ENCODE results near the gene GNPNAT1.

GNPNAT1 gene

DNA sequence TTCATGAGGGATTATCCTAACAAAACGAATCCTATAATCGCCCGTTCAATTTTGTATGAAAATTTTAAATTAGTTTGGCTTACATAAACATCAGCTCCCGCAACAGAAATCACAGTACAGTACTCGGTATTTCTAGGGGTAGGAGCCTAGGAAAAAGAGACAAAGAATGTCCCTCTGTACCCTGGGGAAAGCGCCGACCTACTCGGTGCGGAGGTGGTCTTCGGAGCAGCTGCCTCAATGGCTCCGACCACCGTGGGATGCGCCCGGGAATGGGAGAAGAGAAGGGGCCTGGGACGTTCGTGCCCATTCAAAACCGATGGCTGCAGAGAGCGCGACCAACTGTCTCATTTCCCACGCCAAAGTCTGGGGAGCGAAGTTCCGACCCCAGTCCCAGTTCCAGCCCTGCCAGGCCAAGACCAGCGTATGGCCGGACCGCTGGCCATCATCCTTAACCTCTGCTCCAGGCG, 618 bp downstream of the GNPNAT1 start:
- H3K4me3 ChIP-seq (ENCODE audit: low read depth, low read length): peak overlapping the region; percentile 74
- no peak for DNase-seq (ENCODE audit: low read depth)
- TF ChIP-seq, protein P1, sequence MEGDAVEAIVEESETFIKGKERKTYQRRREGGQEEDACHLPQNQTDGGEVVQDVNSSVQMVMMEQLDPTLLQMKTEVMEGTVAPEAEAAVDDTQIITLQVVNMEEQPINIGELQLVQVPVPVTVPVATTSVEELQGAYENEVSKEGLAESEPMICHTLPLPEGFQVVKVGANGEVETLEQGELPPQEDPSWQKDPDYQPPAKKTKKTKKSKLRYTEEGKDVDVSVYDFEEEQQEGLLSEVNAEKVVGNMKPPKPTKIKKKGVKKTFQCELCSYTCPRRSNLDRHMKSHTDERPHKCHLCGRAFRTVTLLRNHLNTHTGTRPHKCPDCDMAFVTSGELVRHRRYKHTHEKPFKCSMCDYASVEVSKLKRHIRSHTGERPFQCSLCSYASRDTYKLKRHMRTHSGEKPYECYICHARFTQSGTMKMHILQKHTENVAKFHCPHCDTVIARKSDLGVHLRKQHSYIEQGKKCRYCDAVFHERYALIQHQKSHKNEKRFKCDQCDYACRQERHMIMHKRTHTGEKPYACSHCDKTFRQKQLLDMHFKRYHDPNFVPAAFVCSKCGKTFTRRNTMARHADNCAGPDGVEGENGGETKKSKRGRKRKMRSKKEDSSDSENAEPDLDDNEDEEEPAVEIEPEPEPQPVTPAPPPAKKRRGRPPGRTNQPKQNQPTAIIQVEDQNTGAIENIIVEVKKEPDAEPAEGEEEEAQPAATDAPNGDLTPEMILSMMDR (IDR thresholded peaks at IDR 0.05; ENCODE audit: control insufficient read depth, extremely low read depth, insufficient read depth): no peak

DNA sequence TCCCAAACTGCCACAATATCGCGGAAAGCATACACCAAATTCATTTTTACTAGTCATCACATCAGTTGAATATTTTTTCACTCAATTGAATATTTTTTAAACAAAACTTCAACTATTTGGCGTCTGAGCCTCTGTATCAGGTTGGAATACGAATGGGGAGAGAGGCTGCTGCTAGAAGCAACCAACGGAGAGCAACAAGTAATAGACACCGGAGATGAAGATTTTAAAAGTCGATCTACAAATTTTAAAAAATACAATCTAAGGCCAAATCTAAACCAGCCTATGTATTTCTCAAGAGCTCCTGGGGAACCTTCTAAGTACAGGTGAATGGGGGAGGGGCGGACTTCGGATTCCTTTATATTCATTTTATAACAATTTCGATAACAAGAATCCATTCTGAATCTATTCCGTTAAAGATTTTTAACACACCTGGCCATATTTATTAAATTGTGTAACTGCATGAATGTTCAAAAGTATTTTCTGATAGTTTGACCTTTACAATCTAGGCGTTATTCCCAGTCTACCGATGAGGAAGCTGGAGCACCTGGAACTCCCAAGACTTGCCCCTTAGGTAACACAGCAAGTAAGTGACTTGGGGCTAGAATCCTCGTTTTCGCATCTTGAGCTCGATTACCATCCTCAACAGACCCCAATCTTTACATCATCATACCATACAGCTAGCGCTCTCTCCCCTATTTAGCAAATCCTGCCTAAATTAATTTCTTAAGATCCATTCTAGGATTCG, 1.2 kb downstream of the GNPNAT1 start:
- TF ChIP-seq, protein P1 (IDR thresholded peaks at IDR 0.05; ENCODE audit: control insufficient read depth, extremely low read depth, insufficient read depth): no peak
- no peak for DNase-seq (ENCODE audit: low read depth)
- peak overlapping the region; percentile 74 for H3K4me3 ChIP-seq (ENCODE audit: low read depth, low read length)

DNA sequence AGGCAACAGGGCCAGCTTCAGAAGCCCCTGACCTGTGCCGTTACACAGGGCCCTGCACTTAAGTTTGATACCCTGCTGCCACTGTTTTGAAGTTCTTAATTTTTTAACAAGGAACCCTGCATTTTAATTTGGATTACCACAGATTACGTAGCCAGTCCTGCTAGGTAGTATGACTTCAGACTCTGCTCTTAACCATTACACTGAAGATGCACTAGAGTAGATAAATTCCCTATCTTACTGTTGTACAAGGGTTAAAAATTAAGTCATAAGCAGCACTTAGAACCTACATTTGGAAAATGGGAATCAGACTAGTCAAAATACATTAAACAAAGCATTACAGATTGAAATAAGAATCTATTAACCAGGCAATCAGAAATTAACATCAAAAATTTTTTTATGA, 2.3 kb downstream of the GNPNAT1 start:
- peak overlapping the region; percentile 74 for H3K4me3 ChIP-seq (ENCODE audit: low read depth, low read length)
- DNase-seq (ENCODE audit: low read depth): no peak
- TF ChIP-seq, protein P1 (IDR thresholded peaks at IDR 0.05; ENCODE audit: control insufficient read depth, extremely low read depth, insufficient read depth): no peak

DNA sequence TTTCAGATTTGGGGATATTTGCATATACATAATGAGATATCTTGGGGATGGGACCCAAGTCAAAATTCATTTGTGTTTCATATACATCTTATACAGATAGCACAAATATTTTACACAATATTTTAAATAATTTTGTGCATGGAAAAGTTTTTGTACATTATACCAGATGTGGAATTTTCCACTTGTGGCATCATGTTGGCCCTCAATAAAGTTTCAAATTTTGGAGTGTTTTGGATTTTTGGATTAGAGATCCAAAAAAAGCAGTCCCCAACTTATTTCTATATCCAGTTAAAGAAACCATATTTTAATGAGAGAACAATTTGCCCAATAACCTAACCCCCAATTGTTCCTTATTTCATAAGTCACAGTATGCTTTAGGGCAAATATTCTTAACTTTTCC, 4.5 kb downstream of the GNPNAT1 start:
- DNase-seq (ENCODE audit: low read depth): no peak
- TF ChIP-seq, protein P1 (IDR thresholded peaks at IDR 0.05; ENCODE audit: control insufficient read depth, extremely low read depth, insufficient read depth): no peak

DNA sequence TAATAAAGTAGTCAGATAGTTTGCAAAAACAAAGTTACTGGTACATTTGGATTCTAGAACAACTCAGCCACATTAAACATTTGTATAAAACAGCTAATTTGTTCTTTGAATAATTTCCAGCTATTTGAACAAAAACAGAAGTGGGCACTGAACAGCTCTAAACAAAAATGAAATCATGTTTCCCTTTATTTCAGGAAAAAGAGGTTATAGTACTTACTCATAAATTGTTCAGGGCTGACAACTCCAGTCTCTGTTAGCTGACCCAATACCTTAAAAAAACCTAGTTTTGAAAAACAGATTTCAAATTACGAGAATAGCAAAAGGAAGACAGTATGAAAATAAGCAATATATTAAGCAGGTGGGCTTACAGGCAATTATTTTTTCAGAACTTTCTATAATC, 8.2 kb downstream of the GNPNAT1 start:
- no peak overlapping the region for H3K4me3 ChIP-seq (ENCODE audit: low read depth, low read length)
- TF ChIP-seq, protein P1 (IDR thresholded peaks at IDR 0.05; ENCODE audit: control insufficient read depth, extremely low read depth, insufficient read depth): no peak
- no peak for DNase-seq (ENCODE audit: low read depth)

More for the DNA sequence above, 4.5 kb downstream of the GNPNAT1 start:
- H3K4me3 ChIP-seq (ENCODE audit: low read depth, low read length): no peak overlapping the region

DNA sequence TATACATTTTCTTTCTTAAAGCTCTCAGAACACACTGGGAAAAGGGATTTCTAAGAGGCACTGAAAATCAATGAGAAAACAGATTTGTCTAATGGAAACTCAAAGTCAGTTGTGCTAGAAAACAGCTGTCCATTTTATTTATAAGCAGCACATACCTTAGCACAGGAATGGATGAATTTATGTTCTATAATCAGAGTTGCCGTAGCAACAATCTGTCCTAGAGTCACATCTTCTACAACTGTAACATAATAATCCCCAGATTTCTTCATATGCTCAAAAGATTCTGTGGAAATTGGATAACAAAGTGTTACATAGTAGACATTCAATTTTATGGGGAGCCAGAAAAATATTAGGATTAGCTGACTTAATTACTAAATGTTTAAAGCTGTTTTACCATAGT, 9.8 kb downstream of the GNPNAT1 start:
- TF ChIP-seq, protein P1 (IDR thresholded peaks at IDR 0.05; ENCODE audit: control insufficient read depth, extremely low read depth, insufficient read depth): no peak
- DNase-seq (ENCODE audit: low read depth): no peak
- H3K4me3 ChIP-seq (ENCODE audit: low read depth, low read length): no peak overlapping the region

DNA sequence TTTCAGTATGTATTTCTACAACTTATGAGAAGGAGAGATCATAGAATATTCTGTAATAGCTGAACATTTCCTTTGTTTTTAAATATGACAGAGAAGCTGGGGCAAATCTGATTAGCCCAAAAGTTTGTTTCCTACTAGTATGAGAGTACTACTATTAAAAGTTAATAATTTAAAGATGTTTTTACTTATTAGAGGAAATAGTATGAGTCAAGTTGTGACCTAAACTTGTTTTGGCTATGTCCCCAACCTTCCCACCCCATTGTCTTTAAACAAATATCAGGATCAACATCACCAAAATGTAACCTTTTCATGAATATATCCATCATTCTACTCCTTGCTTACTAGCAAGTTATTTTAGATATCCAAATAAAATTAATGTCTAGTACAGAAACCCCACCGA, 10.5 kb downstream of the GNPNAT1 start:
- H3K4me3 ChIP-seq (ENCODE audit: low read depth, low read length): no peak overlapping the region
- no peak for DNase-seq (ENCODE audit: low read depth)
- TF ChIP-seq, protein P1 (IDR thresholded peaks at IDR 0.05; ENCODE audit: control insufficient read depth, extremely low read depth, insufficient read depth): no peak

All from LNCaP clone FGC (cell line).